H9 (cell line): ENCODE results near the gene OR52N2. TPM values are rescaled to one million over a fixed set of nuclear protein-coding genes. Genes with fewer than 3 reads are reported as not detected.

Experiments
- DNase-seq: peaks from one replicate; pipeline ENCODE4 v3.0.0-alpha.2; 2017
- H2AFZ ChIP-seq: one replicate; pipeline ENCODE4 v1.6.1; 2013; ENCODE audit warnings: mild to moderate bottlenecking, low read length, control low read depth, moderate library complexity
- H2AK5ac ChIP-seq: 2 replicates; pipeline ENCODE4 v1.6.1; 2013; ENCODE audit warnings: low read length, control low read depth, mixed read lengths; ENCODE audit not compliant: insufficient read length
- H2BK120ac ChIP-seq: one replicate; pipeline ENCODE4 v1.6.1; 2013; ENCODE audit warnings: low read depth, mild to moderate bottlenecking, low read length, control low read depth, inconsistent platforms; ENCODE audit not compliant: poor library complexity, severe bottlenecking
- H2BK12ac ChIP-seq: 2 replicates; pipeline ENCODE4 v1.6.1; 2013; ENCODE audit warnings: low read length, control low read depth, mixed read lengths, low read depth; ENCODE audit not compliant: insufficient read length
- H2BK15ac ChIP-seq: 2 replicates; pipeline ENCODE4 v1.6.1; 2013; ENCODE audit warnings: low read depth, low read length, control low read depth
- H2BK20ac ChIP-seq: one replicate; pipeline ENCODE4 v1.6.1; 2013; ENCODE audit warnings: low read depth, mild to moderate bottlenecking, low read length, control low read depth, inconsistent platforms; ENCODE audit not compliant: poor library complexity, severe bottlenecking
- H2BK5ac ChIP-seq: 2 replicates; pipeline ENCODE4 v1.6.1; 2013; ENCODE audit warnings: low read length, control low read depth, mixed read lengths; ENCODE audit not compliant: insufficient read length
- H3K14ac ChIP-seq: 2 replicates; pipeline ENCODE4 v1.6.1; 2013; ENCODE audit warnings: low read length, control low read depth; ENCODE audit not compliant: insufficient read depth
- H3K18ac ChIP-seq: 2 replicates; pipeline ENCODE4 v1.6.1; 2013; ENCODE audit warnings: low read depth, mild to moderate bottlenecking, mixed read lengths, low read length, control low read depth; ENCODE audit not compliant: insufficient read length
- H3K23ac ChIP-seq: 2 replicates; pipeline ENCODE4 v1.6.1; 2013; ENCODE audit warnings: low read length, control low read depth, mixed read lengths, low read depth; ENCODE audit not compliant: insufficient read length
- H3K23me2 ChIP-seq: 2 replicates; pipeline ENCODE4 v1.6.1; 2013; ENCODE audit warnings: low read depth, mild to moderate bottlenecking, mixed read lengths, low read length, control low read depth; ENCODE audit not compliant: insufficient read length, poor library complexity, severe bottlenecking
- H3K27ac ChIP-seq: 2 replicates; pipeline ENCODE4 v1.5.1; 2013; ENCODE audit warnings: low read length, control low read depth, mixed read lengths, low read depth; ENCODE audit not compliant: insufficient read length
- H3K27me3 ChIP-seq: 2 replicates; pipeline ENCODE4 v1.6.1; 2013; ENCODE audit warnings: low read length, control low read depth, inconsistent platforms; ENCODE audit not compliant: insufficient read depth
- H3K4ac ChIP-seq: 2 replicates; pipeline ENCODE4 v1.6.1; 2013; ENCODE audit warnings: low read depth, mild to moderate bottlenecking, control low read depth, inconsistent platforms, low read length, moderate library complexity
- H3K4me1 ChIP-seq: 2 replicates; pipeline ENCODE4 v1.6.1; 2013; ENCODE audit warnings: low read length, control low read depth, inconsistent platforms; ENCODE audit not compliant: insufficient read depth
- H3K4me2 ChIP-seq: 2 replicates; pipeline ENCODE4 v1.6.1; 2013; ENCODE audit warnings: low read length, control low read depth, mixed read lengths; ENCODE audit not compliant: insufficient read length, insufficient read depth
- H3K56ac ChIP-seq: 2 replicates; pipeline ENCODE4 v1.6.1; 2013; ENCODE audit warnings: low read depth, mild to moderate bottlenecking, mixed read lengths, low read length, control low read depth; ENCODE audit not compliant: insufficient read length
- H3K79me1 ChIP-seq: 2 replicates; pipeline ENCODE4 v1.6.1; 2013; ENCODE audit warnings: low read depth, mild to moderate bottlenecking, moderate library complexity, low read length, control low read depth, inconsistent platforms; ENCODE audit not compliant: insufficient read depth, poor library complexity, severe bottlenecking
- H3K79me2 ChIP-seq: 2 replicates; pipeline ENCODE4 v1.6.1; 2013; ENCODE audit warnings: low read length, control low read depth, inconsistent platforms; ENCODE audit not compliant: insufficient read depth
- H3K9ac ChIP-seq: 2 replicates; pipeline ENCODE4 v1.6.1; 2013; ENCODE audit warnings: low read length, control low read depth, mixed read lengths; ENCODE audit not compliant: insufficient read length; ENCODE audit errors: extremely low read depth
- H3K9me3 ChIP-seq: one replicate; pipeline ENCODE4 v1.6.1; 2013; ENCODE audit warnings: low read depth, low read length, inconsistent platforms; ENCODE audit not compliant: control insufficient read depth
- H3T11ph ChIP-seq: one replicate; pipeline ENCODE4 v1.6.1; 2013; ENCODE audit warnings: mild to moderate bottlenecking, low read length, control low read depth, inconsistent platforms
- H4K20me1 ChIP-seq: one replicate; pipeline ENCODE4 v1.6.1; 2013; ENCODE audit not compliant: control insufficient read depth, insufficient read length, insufficient read depth
- H4K5ac ChIP-seq: 2 replicates; pipeline ENCODE4 v1.6.1; 2013; ENCODE audit warnings: low read depth, mild to moderate bottlenecking, mixed read lengths, low read length, control low read depth; ENCODE audit not compliant: insufficient read length
- H4K8ac ChIP-seq: replicated peaks from 2 replicates; pipeline ENCODE4 v1.6.1; 2013; ENCODE audit warnings: low read length, control low read depth, mixed read lengths, low read depth; ENCODE audit not compliant: insufficient read length
- H4K91ac ChIP-seq: 2 replicates; pipeline ENCODE4 v1.6.1; 2013; ENCODE audit warnings: low read depth, mild to moderate bottlenecking, moderate library complexity, mixed read lengths, low read length, control low read depth; ENCODE audit not compliant: insufficient read length
- H3K27ac Mint-ChIP-seq, 3 experiments: 2 replicates in 2 of 3; 3 replicates in 1 of 3; pipeline ENCODE4 v1.8.0; 2020 to 2021; ENCODE audit warnings: mixed read lengths in 3 of 3, mild to moderate bottlenecking in 1 of 3, moderate library complexity in 1 of 3
- H3K27me3 Mint-ChIP-seq: 2 replicates; pipeline ENCODE4 v1.8.0; 2021; ENCODE audit warnings: low read depth, mild to moderate bottlenecking, moderate library complexity, mixed read lengths
- H3K36me3 Mint-ChIP-seq, 3 experiments: 2 replicates in 2 of 3; 3 replicates in 1 of 3; pipeline ENCODE4 v1.8.0; 2020 to 2021; ENCODE audit warnings: low read depth in 3 of 3, mixed read lengths in 3 of 3; ENCODE audit not compliant: insufficient read depth in 1 of 3
- H3K4me1 Mint-ChIP-seq, 2 experiments: 2 replicates each; pipeline ENCODE4 v1.8.0; 2020; ENCODE audit warnings: mixed read lengths in 2 of 2
- H3K4me3 Mint-ChIP-seq, 2 experiments: 2 replicates in 1 of 2; 3 replicates in 1 of 2; pipeline ENCODE4 v1.8.0; 2020 to 2021; ENCODE audit warnings: mild to moderate bottlenecking in 2 of 2, mixed read lengths in 2 of 2, moderate library complexity in 1 of 2
- H3K9me3 Mint-ChIP-seq, 2 experiments: 2 replicates in 1 of 2; 3 replicates in 1 of 2; pipeline ENCODE4 v1.8.0; 2020; ENCODE audit warnings: mild to moderate bottlenecking in 2 of 2, mixed read lengths in 2 of 2, moderate library complexity in 1 of 2
- CTCF ChIP-seq: fragments of 200-600 bp; sonication (generic); conservative IDR thresholded peaks from 3 replicates; pipeline ENCODE4 v1.8.0; 2021; ENCODE audit warnings: antibody characterized with exemption, mild to moderate bottlenecking
- total RNA-seq: library from RNA; stranded (reverse); gene quantifications from 2 replicates; pipeline ENCODE4 v1.2.1, GENCODE V29; 2021

The OR52N2 gene
- total RNA-seq, 1 experiment from 2014 or later, result not detected

- Histone ChIP-seq H4K5ac (no peak overlapping the region), H3K4ac (no peak overlapping the region), H3K27me3 (no peaks in the 10 kb centered on the region), H3K27ac (no peak overlapping the region), H2BK20ac (no peak overlapping the region), H4K8ac (no peak overlapping the region), H3K9me3 (no peaks in the 10 kb centered on the region), H2BK5ac (no peak overlapping the region), H3K23me2 (no peaks in the 10 kb centered on the region), H3K79me2 (no peaks in the 10 kb centered on the region), H2AFZ (no peak overlapping the region), H3K4me2 (no peak overlapping the region), H3K56ac (no peak overlapping the region), H2BK120ac (no peak overlapping the region), H3T11ph (no peak overlapping the region), H3K14ac (no peak overlapping the region), H4K91ac (no peak overlapping the region), H4K20me1 (no peaks in the 10 kb centered on the region), H3K79me1 (no peaks in the 10 kb centered on the region), H2BK12ac (no peak overlapping the region), H3K9ac (no peak overlapping the region), H2AK5ac (no peak overlapping the region), H2BK15ac (no peak overlapping the region), H3K23ac (no peak overlapping the region), H3K18ac (no peak overlapping the region), H3K4me1 (no peaks in the 10 kb centered on the region)
- no peak for DNase-seq
- Mint-ChIP-seq H3K4me3 (no peak overlapping the region), H3K27me3 (no peaks in the 10 kb centered on the region; the same call in 1 of the 2 replicates), H3K27ac (no peak overlapping the region), H3K4me1 (no peaks in the 10 kb centered on the region), H3K36me3 (no peaks in the 10 kb centered on the region), H3K9me3 (0 out of 5 replicates have a peak, but pooled peaks cover 0 to 2% of the 10 kb centered on the region in 2 experiments)
- TF ChIP-seq CTCF, result no peak
These were observed 39.0 kb downstream of the OR52N2 start for GRCh38 chr11:5847711-5848110.
